GM23248 (cell line): Measurements from ENCODE around the gene ARRB1.

Source experiments
- EZH2 ChIP-seq: fragments of 200-600 bp; sonication (generic); IDR thresholded peaks from 2 replicates; pipeline ENCODE4 v1.6.1; 2018; ENCODE audit warnings: antibody characterized with exemption, mild to moderate bottlenecking; ENCODE audit not compliant: insufficient read depth, poor library complexity, severe bottlenecking
- EZH2phosphoT487 ChIP-seq: fragments of 200-600 bp; sonication (generic); IDR thresholded peaks from 2 replicates; pipeline ENCODE4 v1.6.1; 2018; ENCODE audit warnings: antibody characterized with exemption, moderate library complexity, mild to moderate bottlenecking, low read depth; ENCODE audit not compliant: insufficient read depth

DNA sequence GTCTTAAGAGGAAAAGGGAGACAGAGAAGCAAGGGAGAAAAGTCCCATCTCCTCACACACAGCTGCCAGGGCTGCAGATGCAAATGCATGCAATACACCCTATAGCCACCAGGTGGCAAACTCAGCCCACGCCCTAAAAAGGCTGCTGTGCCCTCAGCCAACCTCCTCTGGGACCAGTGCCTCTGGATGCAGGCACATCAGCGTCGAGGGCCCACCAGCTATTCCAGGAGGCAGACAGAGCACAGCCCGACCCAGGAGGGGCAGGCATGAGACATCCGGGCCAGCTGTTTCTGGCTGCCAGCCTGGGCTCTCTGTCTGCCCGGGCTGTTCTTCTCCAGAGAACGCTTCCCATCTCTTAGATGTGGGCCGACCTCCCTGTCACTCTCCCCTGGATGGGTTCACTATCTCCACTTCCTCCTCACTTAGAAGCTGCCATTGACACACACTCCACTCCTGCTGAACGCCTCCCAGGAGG is 71.2 kb downstream of the ARRB1 start:
- TF ChIP-seq EZH2 (no peak), EZH2phosphoT487 (no peak)
